GM10266 (cell line): Measurements from ENCODE around the gene SYNPO.
A peak's percentile ranks its signal among the peaks of the same experiment; 100 is the strongest.

Source experiments
- DNase-seq: peaks from one replicate; pipeline ENCODE4 v3.0.0; 2012; ENCODE audit errors: extremely low spot score
- TF ChIP-seq, protein P1 (sequence below): IDR thresholded peaks from 2 replicates; pipeline ENCODE4 v1.5.1; 2012; ENCODE audit warnings: mild to moderate bottlenecking, low read depth; ENCODE audit not compliant: control insufficient read depth, insufficient read depth; ENCODE audit errors: missing control alignments

The SYNPO gene

DNA sequence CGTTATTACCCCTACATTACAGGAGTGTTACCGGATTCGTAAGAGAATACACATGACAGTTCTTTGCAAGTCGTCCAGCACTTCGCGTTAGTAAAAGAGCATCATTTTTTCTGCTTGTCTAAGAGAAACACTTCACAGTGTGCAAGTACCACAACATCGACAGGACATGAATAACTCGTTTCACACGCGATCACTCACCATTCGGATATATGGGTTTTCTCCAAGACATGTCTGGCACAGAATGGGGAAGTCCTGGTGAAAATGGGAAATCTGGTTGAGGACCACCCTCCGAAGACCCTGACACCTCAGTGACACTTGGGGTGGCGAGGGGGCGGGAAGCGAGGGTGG lies 59.8 kb downstream of the SYNPO start:
- TF ChIP-seq, protein P1, sequence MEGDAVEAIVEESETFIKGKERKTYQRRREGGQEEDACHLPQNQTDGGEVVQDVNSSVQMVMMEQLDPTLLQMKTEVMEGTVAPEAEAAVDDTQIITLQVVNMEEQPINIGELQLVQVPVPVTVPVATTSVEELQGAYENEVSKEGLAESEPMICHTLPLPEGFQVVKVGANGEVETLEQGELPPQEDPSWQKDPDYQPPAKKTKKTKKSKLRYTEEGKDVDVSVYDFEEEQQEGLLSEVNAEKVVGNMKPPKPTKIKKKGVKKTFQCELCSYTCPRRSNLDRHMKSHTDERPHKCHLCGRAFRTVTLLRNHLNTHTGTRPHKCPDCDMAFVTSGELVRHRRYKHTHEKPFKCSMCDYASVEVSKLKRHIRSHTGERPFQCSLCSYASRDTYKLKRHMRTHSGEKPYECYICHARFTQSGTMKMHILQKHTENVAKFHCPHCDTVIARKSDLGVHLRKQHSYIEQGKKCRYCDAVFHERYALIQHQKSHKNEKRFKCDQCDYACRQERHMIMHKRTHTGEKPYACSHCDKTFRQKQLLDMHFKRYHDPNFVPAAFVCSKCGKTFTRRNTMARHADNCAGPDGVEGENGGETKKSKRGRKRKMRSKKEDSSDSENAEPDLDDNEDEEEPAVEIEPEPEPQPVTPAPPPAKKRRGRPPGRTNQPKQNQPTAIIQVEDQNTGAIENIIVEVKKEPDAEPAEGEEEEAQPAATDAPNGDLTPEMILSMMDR = no peak
- no peak for DNase-seq

DNA sequence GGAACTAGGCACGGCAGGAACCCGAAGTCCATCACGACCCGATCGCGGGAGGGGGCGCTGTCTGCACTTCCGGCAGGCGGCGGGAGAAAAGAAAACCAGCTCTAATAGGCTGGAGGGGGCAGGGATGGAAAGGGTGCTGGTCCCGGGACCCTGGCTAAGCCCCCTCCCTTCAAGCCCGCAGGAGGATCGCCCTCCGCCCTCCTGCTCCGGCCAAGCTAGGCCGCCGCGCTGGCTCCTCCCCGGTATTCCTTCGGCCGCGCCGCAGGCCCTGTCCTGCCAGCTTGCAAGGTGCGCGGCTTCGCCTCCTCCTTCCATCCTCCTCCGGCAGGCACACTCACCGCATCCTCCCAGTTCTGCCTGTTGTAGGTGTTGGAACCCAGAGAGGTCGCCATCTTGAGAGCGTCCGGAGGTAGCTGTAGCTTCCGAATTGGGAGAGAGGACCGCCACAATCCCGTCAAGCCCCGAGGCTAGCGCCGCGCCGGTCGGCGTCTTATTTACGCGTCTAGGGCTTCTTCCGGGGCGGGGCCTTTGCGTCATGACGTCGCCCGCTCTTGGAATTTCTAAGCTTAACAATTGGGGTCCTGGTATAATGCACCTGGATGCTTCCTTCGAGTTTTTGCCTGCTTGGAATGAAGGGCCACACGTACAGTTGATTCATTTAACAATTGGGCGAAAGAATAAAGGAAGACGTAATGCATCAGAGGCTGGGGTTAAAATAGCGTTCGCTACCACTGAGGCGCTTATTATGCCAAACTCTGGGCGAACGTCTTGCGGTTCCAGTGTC lies 60.3 kb downstream of the SYNPO start, which contains the start of gene RBM22:
RBM22 (minus strand) TSS at position 469 of the 784 bp plus-strand sequence; CDS start at position 392, 77 bp downstream.
- TF ChIP-seq, protein P1 = peak; percentile 70
- peak; percentile 83 for DNase-seq

DNA sequence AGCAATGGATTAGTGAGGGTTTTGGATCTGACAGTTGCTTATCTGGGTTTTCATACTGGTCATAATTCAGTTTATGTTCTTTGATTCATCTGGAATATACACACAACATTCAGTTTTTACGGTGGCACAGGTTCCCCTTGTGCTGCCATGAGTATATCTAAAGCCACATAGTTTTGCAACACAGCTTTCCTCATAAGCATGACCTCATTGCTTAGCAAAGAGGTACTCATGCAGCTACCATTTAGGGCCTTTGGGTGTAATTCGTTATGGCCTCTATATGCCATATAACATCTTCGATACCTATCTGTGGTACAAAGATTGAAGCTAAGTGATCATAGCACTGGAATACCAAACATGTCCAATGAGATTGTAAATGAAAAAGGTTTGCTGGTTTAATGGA lies 63.3 kb downstream of the SYNPO start:
- TF ChIP-seq, protein P1 = no peak
- DNase-seq = no peak

DNA sequence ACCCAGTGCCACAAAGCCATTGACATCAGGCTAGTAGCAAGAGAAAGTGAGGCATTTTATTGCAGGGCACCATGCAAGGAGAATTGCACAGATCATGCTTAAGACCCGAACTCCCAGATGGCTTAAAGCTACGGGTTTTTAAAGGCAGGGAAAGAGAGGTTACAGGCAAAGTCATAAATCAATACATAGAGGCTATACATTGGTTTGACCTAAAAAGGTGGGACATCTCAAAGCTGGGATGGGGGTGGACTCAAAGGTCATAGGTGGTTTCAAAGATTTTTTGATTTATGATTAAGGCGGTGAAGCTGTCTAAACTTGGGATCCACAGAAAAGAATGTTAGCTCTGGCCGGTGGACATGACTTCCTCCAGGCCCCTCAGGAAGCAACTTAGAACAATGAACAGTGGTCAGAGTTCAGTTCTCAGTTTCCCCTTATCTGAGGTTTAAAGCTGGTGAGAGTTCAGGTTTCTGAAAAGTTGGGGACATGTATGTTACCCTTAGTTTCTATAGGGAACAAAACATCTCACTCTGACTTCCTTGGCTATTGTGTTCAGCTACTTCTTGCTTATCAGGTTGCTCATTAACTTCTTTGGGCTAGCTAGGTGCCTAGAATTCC lies 66.4 kb downstream of the SYNPO start:
- no peak for DNase-seq

More for the DNA sequence above, 66.4 kb downstream of the SYNPO start:
- TF ChIP-seq, protein P1 = no peak
